Measurements from ENCODE around the gene RFC1. TPM values are rescaled to one million over a fixed set of nuclear protein-coding genes. Genes with fewer than 3 reads are reported as not detected.

Gene RFC1
- total and polyA plus RNA-seq, 4 donors = 13.3 to 45.2 (median 30.8) TPM

- no peak overlapping the region for H3K9ac ChIP-seq (ENCODE audit: low read depth in 1 of 2, low read length in 2 of 2)
- H3K27ac ChIP-seq (ENCODE audit: low read depth in 1 of 2, low read length in 2 of 2) = no peak overlapping the region
- no peak overlapping the region for H3K4me3 ChIP-seq (ENCODE audit: low read depth in 1 of 3, low read length in 3 of 3)
- no peaks in the 10 kb centered on the region for H3K27me3 ChIP-seq (ENCODE audit: control insufficient read depth in 4 of 4, insufficient read depth in 4 of 4, low read length in 3 of 4)
- 96% methylated on average over 2 of the region's 2 CpGs for WGBS
- H3K9me3 ChIP-seq (ENCODE audit: control insufficient read depth in 4 of 4, low read length in 3 of 4) = no peaks in the 10 kb centered on the region
- TF ChIP-seq CTCF (IDR thresholded peaks at IDR 0.05; ENCODE audit: low read depth, low read length, missing input control) (no peak), RAD21 (IDR thresholded peaks at IDR 0.05) (no peak), SP1 (IDR thresholded peaks at IDR 0.05) (no peak), HNF4A (conservative IDR thresholded peaks at IDR 0.05) (no peak), YY1 (IDR thresholded peaks at IDR 0.05) (no peak), ZBTB33 (IDR thresholded peaks at IDR 0.05) (no peak), RXRA (IDR thresholded peaks at IDR 0.05) (no peak), JUND (IDR thresholded peaks at IDR 0.05) (no peak), FOXA2 (IDR thresholded peaks at IDR 0.05) (no peak)
- peaks cover 0 to 12% (median 3%) of the 10 kb centered on the region in 4 donors for H3K36me3 ChIP-seq (ENCODE audit: control insufficient read depth in 4 of 4, insufficient read depth in 3 of 4, low read depth in 1 of 4, low read length in 3 of 4)
- DNase-seq (ENCODE audit: low spot score) = no peak
- H3K4me1 ChIP-seq (ENCODE audit: control insufficient read depth in 4 of 4, insufficient read depth in 4 of 4, low read length in 3 of 4) = peaks cover 8 to 17% (median 14%) of the 10 kb centered on the region in 4 donors
These were observed 16.8 kb downstream of the RFC1 start for GRCh38 chr4:39349326-39349725.

- Histone ChIP-seq H3K27me3 (ENCODE audit: control insufficient read depth in 4 of 4, insufficient read depth in 4 of 4, low read length in 3 of 4) (no peaks in the 10 kb centered on the region), H3K27ac (ENCODE audit: low read depth in 1 of 2, low read length in 2 of 2) (no peak overlapping the region), H3K4me3 (ENCODE audit: low read depth in 1 of 3, low read length in 3 of 3) (no peak overlapping the region), H3K9ac (ENCODE audit: low read depth in 1 of 2, low read length in 2 of 2) (no peak overlapping the region), H3K9me3 (ENCODE audit: control insufficient read depth in 4 of 4, low read length in 3 of 4) (no peaks in the 10 kb centered on the region), H3K4me1 (ENCODE audit: control insufficient read depth in 4 of 4, insufficient read depth in 4 of 4, low read length in 3 of 4) (peaks cover 8 to 15% (median 11%) of the 10 kb centered on the region in 4 donors), H3K36me3 (ENCODE audit: control insufficient read depth in 4 of 4, insufficient read depth in 3 of 4, low read depth in 1 of 4, low read length in 3 of 4) (peaks cover 0 to 12% (median 3%) of the 10 kb centered on the region in 4 donors)
- no peak for DNase-seq (ENCODE audit: low spot score)
- 95% methylated on average over 4 of the region's 4 CpGs for WGBS
- TF ChIP-seq EGR1 (IDR thresholded peaks at IDR 0.05; ENCODE audit: low read depth in 2 of 2) (no peak), YY1 (IDR thresholded peaks at IDR 0.05) (no peak), HNF4A (conservative IDR thresholded peaks at IDR 0.05) (no peak), GABPA (IDR thresholded peaks at IDR 0.05 in 1 of 2, conservative IDR thresholded peaks at IDR 0.05 in 1 of 2) (no peak), JUND (IDR thresholded peaks at IDR 0.05) (no peak), HNF4G (IDR thresholded peaks at IDR 0.05) (no peak)
These were observed 17.5 kb downstream of the RFC1 start for GRCh38 chr4:39348371-39349315.

Data from liver (tissue), 9 donors.